Neural crest cell (in vitro differentiated cells): ENCODE data around the gene TTYH2. TPM values are rescaled to one million over a fixed set of nuclear protein-coding genes. Genes with fewer than 3 reads are reported as not detected.
A peak's percentile ranks its signal among the peaks of the same experiment; 100 is the strongest.

ENCODE experiments used
- DNase-seq: peaks from one replicate; pipeline ENCODE4 v3.0.0; 2021; ENCODE audit warnings: low read depth, mixed read lengths, low spot score
- H3K27ac Mint-ChIP-seq: one replicate; pipeline ENCODE4 v1.8.0; 2021; ENCODE audit warnings: mild to moderate bottlenecking, mixed read lengths; ENCODE audit not compliant: unreplicated experiment
- H3K27me3 Mint-ChIP-seq: 2 replicates; pipeline ENCODE4 v1.8.0; 2021; ENCODE audit warnings: low read depth, mild to moderate bottlenecking, mixed read lengths
- H3K36me3 Mint-ChIP-seq: 2 replicates; pipeline ENCODE4 v1.8.0; 2021; ENCODE audit warnings: low read depth, mild to moderate bottlenecking, mixed read lengths
- H3K4me1 Mint-ChIP-seq: 2 replicates; pipeline ENCODE4 v1.8.0; 2021; ENCODE audit warnings: mixed read lengths
- H3K4me3 Mint-ChIP-seq: one replicate; pipeline ENCODE4 v1.8.0; 2021; ENCODE audit warnings: mild to moderate bottlenecking, mixed read lengths
- H3K9me3 Mint-ChIP-seq: 2 replicates; pipeline ENCODE4 v1.8.0; 2021; ENCODE audit warnings: mixed read lengths
- total RNA-seq: library from RNA; stranded (reverse); gene quantifications from 2 replicates; pipeline ENCODE4 v1.2.1, GENCODE V29; 2021
- TF ChIP-seq, protein P1 (sequence below): fragments of 200-600 bp; sonication (generic); conservative IDR thresholded peaks from 2 replicates; pipeline ENCODE4 v1.5.0; 2021; ENCODE audit warnings: antibody characterized with exemption, mild to moderate bottlenecking

TTYH2 gene
- total RNA-seq, 1 donor from 2014 or later = 3.0 TPM

DNA sequence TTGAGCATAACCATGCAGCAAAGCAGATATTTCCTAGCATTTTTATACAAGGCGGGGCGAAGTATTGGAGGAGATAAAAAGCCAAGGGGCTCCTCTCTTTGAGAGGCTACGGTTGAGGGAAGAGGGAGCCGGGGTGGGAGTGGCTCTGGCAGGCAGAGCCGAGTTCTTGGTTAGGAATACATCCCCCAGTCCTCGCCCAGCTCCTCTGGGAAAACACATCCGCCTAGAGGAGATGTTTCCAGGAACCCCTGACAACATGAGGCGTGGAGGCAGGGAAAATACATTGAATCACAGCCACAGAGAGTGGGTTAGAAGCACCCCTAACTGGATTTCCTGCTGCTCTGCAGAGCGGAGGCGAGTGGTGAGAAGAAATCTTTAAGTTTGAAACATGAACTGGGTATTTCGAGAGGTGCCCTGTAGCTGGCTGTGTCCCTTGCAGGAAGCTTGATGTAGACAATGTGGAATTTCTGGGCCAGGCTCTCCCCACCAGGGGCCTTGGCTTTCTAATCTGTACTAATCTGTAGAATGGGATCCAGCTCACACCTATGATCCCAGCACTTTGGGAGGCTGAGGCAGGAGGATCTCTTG is 27.3 kb downstream of the TTYH2 start:
- Mint-ChIP-seq H3K27ac (no peak overlapping the region), H3K4me3 (no peak overlapping the region), H3K36me3 (no peaks in the 10 kb centered on the region), H3K27me3 (no peaks in the 10 kb centered on the region), H3K9me3 (no peaks in the 10 kb centered on the region), H3K4me1 (peaks cover 32% of the 10 kb centered on the region)
- DNase-seq = no peak
- TF ChIP-seq, protein P1, sequence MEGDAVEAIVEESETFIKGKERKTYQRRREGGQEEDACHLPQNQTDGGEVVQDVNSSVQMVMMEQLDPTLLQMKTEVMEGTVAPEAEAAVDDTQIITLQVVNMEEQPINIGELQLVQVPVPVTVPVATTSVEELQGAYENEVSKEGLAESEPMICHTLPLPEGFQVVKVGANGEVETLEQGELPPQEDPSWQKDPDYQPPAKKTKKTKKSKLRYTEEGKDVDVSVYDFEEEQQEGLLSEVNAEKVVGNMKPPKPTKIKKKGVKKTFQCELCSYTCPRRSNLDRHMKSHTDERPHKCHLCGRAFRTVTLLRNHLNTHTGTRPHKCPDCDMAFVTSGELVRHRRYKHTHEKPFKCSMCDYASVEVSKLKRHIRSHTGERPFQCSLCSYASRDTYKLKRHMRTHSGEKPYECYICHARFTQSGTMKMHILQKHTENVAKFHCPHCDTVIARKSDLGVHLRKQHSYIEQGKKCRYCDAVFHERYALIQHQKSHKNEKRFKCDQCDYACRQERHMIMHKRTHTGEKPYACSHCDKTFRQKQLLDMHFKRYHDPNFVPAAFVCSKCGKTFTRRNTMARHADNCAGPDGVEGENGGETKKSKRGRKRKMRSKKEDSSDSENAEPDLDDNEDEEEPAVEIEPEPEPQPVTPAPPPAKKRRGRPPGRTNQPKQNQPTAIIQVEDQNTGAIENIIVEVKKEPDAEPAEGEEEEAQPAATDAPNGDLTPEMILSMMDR = no peak

DNA sequence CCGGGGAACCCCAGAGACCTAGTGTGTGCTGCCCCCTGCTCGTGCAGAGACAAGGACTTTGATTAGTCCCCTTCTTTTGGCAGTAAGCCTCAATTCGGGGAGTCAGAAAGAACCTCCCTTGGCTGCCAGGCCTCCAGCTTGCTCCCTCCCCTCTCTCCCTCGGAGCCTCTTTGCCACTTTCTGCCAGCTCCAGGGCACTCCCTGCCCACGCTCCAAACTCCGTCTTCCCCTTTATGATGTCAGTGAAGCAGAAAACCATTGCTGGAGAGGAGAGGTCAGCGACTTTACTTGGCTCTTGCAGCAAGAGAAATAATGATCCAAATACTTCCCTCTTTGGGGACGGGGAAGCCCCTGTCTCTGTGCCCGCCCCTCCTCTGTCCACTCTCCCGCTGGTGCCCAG is 28.1 kb downstream of the TTYH2 start:
- H3K4me1 Mint-ChIP-seq = peaks cover 33% of the 10 kb centered on the region
- no peaks in the 10 kb centered on the region for H3K36me3 Mint-ChIP-seq

GRCh38 chr17:74241847-74242246 is 28.5 kb downstream of the TTYH2 start:
- Mint-ChIP-seq H3K4me3 (no peak overlapping the region), H3K27me3 (no peaks in the 10 kb centered on the region), H3K4me1 (peaks cover 35% of the 10 kb centered on the region), H3K9me3 (no peaks in the 10 kb centered on the region), H3K36me3 (no peaks in the 10 kb centered on the region), H3K27ac (no peak overlapping the region)
- TF ChIP-seq, protein P1 = no peak
- DNase-seq = no peak

More for the DNA sequence above, 28.1 kb downstream of the TTYH2 start:
- no peak overlapping the region for H3K27ac Mint-ChIP-seq
- no peak overlapping the region for H3K4me3 Mint-ChIP-seq
- no peaks in the 10 kb centered on the region for H3K27me3 Mint-ChIP-seq
- TF ChIP-seq, protein P1 = no peak
- DNase-seq = no peak
- H3K9me3 Mint-ChIP-seq = no peaks in the 10 kb centered on the region

DNA sequence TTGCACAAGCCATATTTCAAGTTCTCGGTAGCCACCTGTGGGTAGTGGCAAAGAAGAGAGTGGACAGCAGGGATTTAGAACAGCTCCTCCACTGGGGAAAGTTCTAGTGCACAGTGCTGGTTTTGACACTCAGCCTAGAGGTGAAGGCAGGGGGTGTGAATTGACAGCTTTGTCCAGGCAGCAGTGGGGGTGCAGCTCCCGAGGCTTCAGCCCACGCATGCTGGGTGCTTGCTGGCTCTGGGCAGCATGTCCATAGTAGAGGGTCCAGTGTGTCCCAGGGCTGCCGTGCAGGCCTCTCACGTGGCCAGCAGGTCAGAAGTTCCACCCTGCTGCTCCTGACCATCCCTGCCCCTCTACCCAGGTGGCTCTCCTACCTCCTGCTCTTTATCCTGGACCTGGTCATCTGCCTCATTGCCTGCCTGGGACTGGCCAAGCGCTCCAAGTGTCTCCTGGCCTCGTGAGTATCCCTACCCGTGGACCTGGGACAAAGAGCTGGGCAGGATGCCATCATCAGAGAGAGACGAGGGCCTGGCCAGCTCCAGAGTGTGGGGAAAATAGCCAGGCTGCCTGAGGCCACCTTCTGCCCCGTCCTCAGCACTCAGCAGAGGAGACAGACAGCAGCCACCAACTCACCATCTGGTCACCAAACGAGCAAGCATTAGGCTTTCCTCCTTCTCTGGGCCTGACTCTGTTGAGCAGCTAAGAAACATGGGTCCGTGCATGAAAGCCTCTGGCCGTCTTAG is 29.8 kb downstream of the TTYH2 start:
- Mint-ChIP-seq H3K27me3 (no peaks in the 10 kb centered on the region), H3K36me3 (no peaks in the 10 kb centered on the region), H3K4me3 (no peak overlapping the region), H3K9me3 (no peaks in the 10 kb centered on the region), H3K4me1 (peaks cover 38% of the 10 kb centered on the region), H3K27ac (peak overlapping the region; percentile 27)
- TF ChIP-seq, protein P1 = no peak
- DNase-seq = no peak

GRCh38 chr17:74244128-74244527 is 30.8 kb downstream of the TTYH2 start:
- no peak overlapping the region for H3K27ac Mint-ChIP-seq
- TF ChIP-seq, protein P1 = no peak
- no peak for DNase-seq
- H3K4me1 Mint-ChIP-seq = peaks cover 38% of the 10 kb centered on the region
- no peaks in the 10 kb centered on the region for H3K9me3 Mint-ChIP-seq
- H3K27me3 Mint-ChIP-seq = no peaks in the 10 kb centered on the region
- no peaks in the 10 kb centered on the region for H3K36me3 Mint-ChIP-seq
- H3K4me3 Mint-ChIP-seq = no peak overlapping the region
